Neural cell (in vitro differentiated cells): Measurements from ENCODE around the gene TPP1. TPM values are rescaled to one million over a fixed set of nuclear protein-coding genes. Genes with fewer than 3 reads are reported as not detected.

Experiments
- H2AFZ ChIP-seq: fragments of 200-600, 300-800 bp; sonication (generic), shearing (Covaris generic); 2 replicates; pipeline ENCODE4 v1.6.0; 2014; ENCODE audit warnings: low read depth, mild to moderate bottlenecking, antibody characterized with exemption, low read length, moderate library complexity
- H3F3A ChIP-seq: fragments of 200-600 bp; shearing (Covaris generic); 2 replicates; pipeline ENCODE4 v1.6.1; 2016; ENCODE audit warnings: mild to moderate bottlenecking, moderate library complexity, mixed read lengths, antibody characterized with exemption, low read length; ENCODE audit not compliant: insufficient read depth, poor library complexity, severe bottlenecking
- H3K27ac ChIP-seq: fragments of 200-600, 300-800 bp; sonication (generic), shearing (Covaris generic); 2 replicates; pipeline ENCODE4 v1.5.1; 2014; ENCODE audit warnings: mild to moderate bottlenecking, low read length, moderate library complexity
- H3K27me3 ChIP-seq: fragments of 300-800, 200-600 bp; sonication (generic), shearing (Covaris generic); 2 replicates; pipeline ENCODE4 v1.6.0; 2014; ENCODE audit warnings: mild to moderate bottlenecking, low read depth, low read length, moderate library complexity; ENCODE audit not compliant: insufficient read depth
- H3K36me3 ChIP-seq: fragments of 300-800, 200-600 bp; sonication (generic), shearing (Covaris generic); 2 replicates; pipeline ENCODE4 v1.5.1; 2014; ENCODE audit warnings: mild to moderate bottlenecking, antibody characterized with exemption, low read length, moderate library complexity; ENCODE audit not compliant: insufficient read depth
- H3K4me2 ChIP-seq: fragments of 300-800, 200-600 bp; sonication (generic), shearing (Covaris generic); 2 replicates; pipeline ENCODE4 v1.6.0; 2014; ENCODE audit warnings: mild to moderate bottlenecking, low read length
- H3K4me3 ChIP-seq: fragments of 300-800, 200-600 bp; sonication (generic), shearing (Covaris generic); 2 replicates; pipeline ENCODE4 v1.5.1; 2014; ENCODE audit warnings: mild to moderate bottlenecking, low read length, moderate library complexity
- H3K79me2 ChIP-seq: fragments of 200-600 bp; shearing (Covaris generic); replicated peaks from 2 replicates; pipeline ENCODE4 v1.6.0; 2014; ENCODE audit warnings: mild to moderate bottlenecking, low read length, moderate library complexity; ENCODE audit not compliant: insufficient read depth
- H3K9ac ChIP-seq: fragments of 300-800, 200-600 bp; sonication (generic), shearing (Covaris generic); 2 replicates; pipeline ENCODE4 v1.6.1; 2016; ENCODE audit warnings: mild to moderate bottlenecking, low read length, mixed read lengths
- H3K9me2 ChIP-seq: fragments of 200-600 bp; shearing (Covaris generic); 2 replicates; pipeline ENCODE4 v1.6.1; 2016; ENCODE audit warnings: mild to moderate bottlenecking, low read length, mixed read lengths; ENCODE audit not compliant: insufficient read depth
- H3K9me3 ChIP-seq: fragments of 200-600, 300-800 bp; sonication (generic), shearing (Covaris generic); 2 replicates; pipeline ENCODE4 v1.6.1; 2016; ENCODE audit warnings: mild to moderate bottlenecking, mixed run types, low read length, moderate library complexity, mixed read lengths
- H4K20me1 ChIP-seq: fragments of 200-600 bp; shearing (Covaris generic); 2 replicates; pipeline ENCODE4 v1.6.1; 2016; ENCODE audit warnings: mild to moderate bottlenecking, mixed run types; ENCODE audit not compliant: insufficient read depth
- CTCF ChIP-seq: fragments of 450-650 bp; IDR thresholded peaks from 2 replicates; pipeline ENCODE4 v1.5.1; 2014; ENCODE audit warnings: antibody characterized with exemption, mild to moderate bottlenecking, moderate library complexity; ENCODE audit not compliant: poor library complexity, severe bottlenecking
- EP300 ChIP-seq: fragments of 450-650 bp; conservative IDR thresholded peaks from 2 replicates; pipeline ENCODE4 v1.6.1; 2014; ENCODE audit warnings: antibody characterized with exemption, mild to moderate bottlenecking, moderate library complexity; ENCODE audit not compliant: poor library complexity, severe bottlenecking
- EZH2 ChIP-seq: fragments of 200-600, 300-800 bp; shearing (Covaris generic), sonication (generic); IDR thresholded peaks from 2 replicates; pipeline ENCODE4 v1.6.1; 2014; ENCODE audit warnings: antibody characterized with exemption, low read length, borderline replicate concordance, mild to moderate bottlenecking; ENCODE audit not compliant: insufficient read depth, poor library complexity, severe bottlenecking
- MXI1 ChIP-seq: fragments of 450-650 bp; conservative IDR thresholded peaks from 2 replicates; pipeline ENCODE4 v1.6.1; 2014; ENCODE audit warnings: antibody characterized with exemption, mild to moderate bottlenecking; ENCODE audit not compliant: poor library complexity, severe bottlenecking
- POLR2AphosphoS5 ChIP-seq: IDR thresholded peaks from 2 replicates; pipeline ENCODE4 v1.6.1; 2012
- RAD21 ChIP-seq: fragments of 450-650 bp; conservative IDR thresholded peaks from 2 replicates; pipeline ENCODE4 v1.6.1; 2014; ENCODE audit warnings: antibody characterized with exemption, mild to moderate bottlenecking, moderate library complexity
- REST ChIP-seq: IDR thresholded peaks from 2 replicates; pipeline ENCODE4 v1.6.1; 2012; ENCODE audit warnings: borderline replicate concordance
- SMC3 ChIP-seq: fragments of 450-650 bp; conservative IDR thresholded peaks from 2 replicates; pipeline ENCODE4 v1.6.1; 2014; ENCODE audit warnings: antibody characterized with exemption, mild to moderate bottlenecking, moderate library complexity; ENCODE audit not compliant: poor library complexity
- TAF1 ChIP-seq: IDR thresholded peaks from 2 replicates; pipeline ENCODE4 v1.6.1; 2012; ENCODE audit warnings: low read depth
- polyA plus RNA-seq: library from polyadenylated mRNA; depleted of rRNA; stranded (reverse); fragments of >200 nt; gene quantifications from 2 replicates; pipeline ENCODE4 v1.2.3, GENCODE V29; 2014

Gene TPP1
- polyA plus RNA-seq, 1 donor from 2014 or later, result 3.8 TPM

- H3K9me2 ChIP-seq, result no peaks in the 10 kb centered on the region
- H3K9ac ChIP-seq, result peak within 1 kb of the TSS; percentile 99
- H3K4me2 ChIP-seq, result peak within 1 kb of the TSS; percentile 99
- H3K4me3 ChIP-seq, result peak within 1 kb of the TSS; percentile 96
- H3F3A ChIP-seq, result peaks cover 4% of the 10 kb centered on the region
- H4K20me1 ChIP-seq, result no peaks in the 10 kb centered on the region
- no peaks in the 10 kb centered on the region for H3K9me3 ChIP-seq
- peak within 1 kb of the TSS; percentile 99 for H3K27ac ChIP-seq
- no peaks in the 10 kb centered on the region for H3K27me3 ChIP-seq
- H3K79me2 ChIP-seq, result peaks cover 9% of the 10 kb centered on the region
- peak within 1 kb of the TSS; percentile 66 for H2AFZ ChIP-seq
- TF ChIP-seq EP300 (peak; percentile 73), SMC3 (peak; percentile 30), CTCF (peak; percentile 81), POLR2AphosphoS5 (peak; percentile 99), RAD21 (peak; percentile 19), TAF1 (peak; percentile 89), MXI1 (peak; percentile 82), EZH2 (no peak), REST (peak; percentile 87)
- H3K36me3 ChIP-seq, result no peaks in the 10 kb centered on the region
Measured at GRCh38 chr11:6612213-6613041, 6.8 kb downstream of the TPP1 start, which contains the start of gene TAF10. TSS of gene TAF10 (minus strand) at chr11:6612216. CDS start at chr11:6612189, 27 bp downstream.

GRCh38 chr11:6611963-6612212 lies 7.3 kb downstream of the TPP1 start:
- Histone ChIP-seq H3K79me2 (peaks cover 14% of the 10 kb centered on the region), H3K36me3 (no peaks in the 10 kb centered on the region)

More at GRCh38 chr11:6611963-6612212, 7.3 kb downstream of the TPP1 start:
- Histone ChIP-seq H3K9ac (peak overlapping the region; percentile 99), H3K4me3 (peak overlapping the region; percentile 96), H3K27ac (peak overlapping the region; percentile 66), H4K20me1 (no peaks in the 10 kb centered on the region), H3K27me3 (no peaks in the 10 kb centered on the region), H3K4me2 (peak overlapping the region; percentile 47), H3K9me2 (no peaks in the 10 kb centered on the region), H3K9me3 (no peaks in the 10 kb centered on the region), H2AFZ (no peak overlapping the region), H3F3A (peaks cover 4% of the 10 kb centered on the region)
- no peak for TF ChIP-seq TAF1
